Endothelial cell of umbilical vein (primary cell): Measurements from ENCODE around the gene CYBC1. TPM values are rescaled to one million over a fixed set of nuclear protein-coding genes. Genes with fewer than 3 reads are reported as not detected.
"Not testable (repeated sequence)": the region's sequence is repeated elsewhere in the genome, so short reads cannot be mapped to it uniquely, and the experiment has no call there.

Experiments used
- BruUV-seq: library from RNA; stranded (reverse); fragments of 400-500 nt; replicated peaks from 2 replicates; lab custom pipeline; 2021; lab: Mats Ljungman, UMichigan
- CTCF ChIA-PET: fragments of 300-600, 350-600 bp; sonication (Branson Sonifier 250); formaldehyde crosslinking; loops from one replicate; lab custom pipeline; 2021; ENCODE audit warnings: antibody characterized with exemption, inconsistent platforms; lab: Charles Lee
- POLR2A ChIA-PET: fragments of 300-600, 350-600 bp; sonication (Branson Sonifier 250); formaldehyde crosslinking; loops from one replicate; lab custom pipeline; 2021; ENCODE audit warnings: antibody characterized with exemption, inconsistent platforms; lab: Charles Lee
- DNase-seq: peaks from one replicate; pipeline ENCODE4 v3.0.0-alpha.2; 2011; ENCODE audit warnings: low read depth, low spot score
- FAIRE-seq: peaks from 2 replicates; lab custom pipeline; 2011; peaks lifted over from hg19 to GRCh38; lab: Jason Lieb, UNC
- H2AFZ ChIP-seq: 2 replicates; pipeline ENCODE4 v1.6.0; 2012; ENCODE audit warnings: low read depth, low read length, control low read depth, inconsistent platforms
- H3K27ac ChIP-seq: 2 replicates; pipeline ENCODE4 v1.5.1; 2011; ENCODE audit warnings: low read depth, mild to moderate bottlenecking, control low read depth, low read length, moderate library complexity; ENCODE audit not compliant: insufficient read depth
- H3K27me3 ChIP-seq, 2 experiments: 2 replicates each; pipeline versions ENCODE4 v1.6.0 to v1.6.1; 2011; ENCODE audit warnings: low read length in 2 of 2, mixed read lengths in 1 of 2; ENCODE audit not compliant: control insufficient read depth in 2 of 2, insufficient read depth in 2 of 2
- H3K36me3 ChIP-seq, 2 experiments: 2 replicates in 1 of 2; 3 replicates in 1 of 2; pipeline ENCODE4 v1.5.1; 2011; ENCODE audit warnings: low read length in 2 of 2, mild to moderate bottlenecking in 1 of 2, moderate library complexity in 1 of 2; ENCODE audit not compliant: control insufficient read depth in 2 of 2, insufficient read depth in 2 of 2; ENCODE audit errors: extremely low read depth in 1 of 2
- H3K4me1 ChIP-seq: 3 replicates; pipeline ENCODE4 v1.5.1; 2011; ENCODE audit warnings: mild to moderate bottlenecking, low read length; ENCODE audit not compliant: control insufficient read depth, insufficient read depth; ENCODE audit errors: extremely low read depth
- H3K4me2 ChIP-seq: 2 replicates; pipeline ENCODE4 v1.6.1; 2011; ENCODE audit warnings: low read length, control low read depth, mixed read lengths; ENCODE audit not compliant: insufficient read depth
- H3K4me3 ChIP-seq, 3 experiments: fragments of 200-600 bp in 1 of 3; sonication (generic), shearing (Covaris generic) in 1 of 3; replicated peaks in 1 of 3; 2 replicates each; pipeline ENCODE4 v1.5.1; 2011 to 2016; ENCODE audit warnings: control low read depth in 3 of 3, low read length in 3 of 3, mild to moderate bottlenecking in 2 of 3, inconsistent platforms in 1 of 3, low read depth in 1 of 3, moderate library complexity in 1 of 3; ENCODE audit not compliant: insufficient read depth in 1 of 3
- H3K79me2 ChIP-seq: 2 replicates; pipeline ENCODE4 v1.6.0; 2012; ENCODE audit warnings: low read length, inconsistent platforms; ENCODE audit not compliant: control insufficient read depth, insufficient read depth
- H3K9ac ChIP-seq: replicated peaks from 2 replicates; pipeline ENCODE3; 2011; ENCODE audit warnings: low read length, control low read depth; ENCODE audit not compliant: insufficient read depth; ENCODE audit errors: extremely low read depth
- H3K9me1 ChIP-seq: replicated peaks from 3 replicates; pipeline ENCODE4 v1.6.0; 2011; ENCODE audit warnings: mild to moderate bottlenecking, low read length; ENCODE audit not compliant: control insufficient read depth, insufficient read depth; ENCODE audit errors: extremely low read depth
- H3K9me3 ChIP-seq: replicated peaks from 2 replicates; pipeline ENCODE4 v1.5.1; 2012; ENCODE audit warnings: low read length, inconsistent platforms; ENCODE audit not compliant: control insufficient read depth, insufficient read depth
- H4K20me1 ChIP-seq: replicated peaks from 2 replicates; pipeline ENCODE3; 2011; ENCODE audit warnings: mild to moderate bottlenecking, low read length; ENCODE audit not compliant: control insufficient read depth, insufficient read depth; ENCODE audit errors: extremely low read depth
- GATA2 ChIP-seq: IDR thresholded peaks from 2 replicates; pipeline ENCODE4 v1.7.0; 2011; ENCODE audit warnings: low read depth, mild to moderate bottlenecking, moderate library complexity, mixed read lengths, low read length; ENCODE audit not compliant: insufficient read length, insufficient read depth
- JUN ChIP-seq: IDR thresholded peaks from 2 replicates; pipeline ENCODE4 v1.6.1; 2011; ENCODE audit warnings: borderline replicate concordance, low read depth; ENCODE audit not compliant: insufficient read length, insufficient read depth
- MYC ChIP-seq: IDR thresholded peaks from one replicate; pipeline ENCODE4 v1.6.1; 2011; ENCODE audit warnings: mild to moderate bottlenecking, low read depth, low read length
- dilution Hi-C: fragments of 300-500 bp; cut with MboI; formaldehyde crosslinking; loops from one replicate; pipeline ENCODE4 v1.15.0; 2019; ENCODE audit warnings: low sequenced_read_pairs; ENCODE audit not compliant: extremely low pct_ligation_motif_present
- intact Hi-C: fragments of 100-400 bp; cut with micrococcal nuclease; formaldehyde crosslinking; loops from one replicate; pipeline ENCODE4 v1.10.0; 2022
- polyA plus RNA-seq, 4 experiments: library from polyadenylated mRNA; depleted of rRNA in 3 of 4; stranded (reverse) in 3 of 4; unstranded in 1 of 4; fragments of >200 nt; gene quantifications; 2 replicates each; pipeline versions ENCODE4 v1.2.1 to v1.2.3, GENCODE V29; 2011 to 2012; ENCODE audit warnings: missing spikeins in 1 of 4
- total RNA-seq: library from RNA; stranded (reverse); gene quantifications from 2 replicates; pipeline ENCODE4 v1.2.3, GENCODE V29; 2021

The CYBC1 gene
- total and polyA plus RNA-seq, 2 donors (not counting 3 experiments of a cell fraction or from before 2014, with no cell fraction given), result 71.8 to 81.5 TPM

- no peak overlapping the region for H3K4me2 ChIP-seq
- DNase-seq, result no peak
- H2AFZ ChIP-seq, result no peak overlapping the region
- dilution Hi-C loops (no loop called here), intact Hi-C loops (loop anchor here (10.0 kb wide), 2 partner anchors 168 to 378 kb away; partner anchors contain the start of genes DCXR and RAC3)
- no peaks in the 10 kb centered on the region for H3K79me2 ChIP-seq
- no peaks in the 10 kb centered on the region for H3K27me3 ChIP-seq
- ChIA-PET POLR2A (no interaction called here), CTCF (interaction anchor here (1.4 kb wide), 1 partner anchor 112 kb away, joined by 3 read pairs; no protein-coding TSS in a partner anchor)
- FAIRE-seq, result no peak
- H3K4me3 ChIP-seq, result no peak overlapping the region
- BruUV-seq, result no TSS peak
- no peak overlapping the region for H3K9ac ChIP-seq
- H4K20me1 ChIP-seq, result no peaks in the 10 kb centered on the region
- no peaks in the 10 kb centered on the region for H3K9me1 ChIP-seq
- no peak overlapping the region for H3K27ac ChIP-seq
- no peaks in the 10 kb centered on the region for H3K9me3 ChIP-seq
- TF ChIP-seq GATA2 (no peak), MYC (no peak), JUN (no peak)
- H3K4me1 ChIP-seq, result peaks cover 2% of the 10 kb centered on the region
- no peaks in the 10 kb centered on the region for H3K36me3 ChIP-seq
Measured at GRCh38 chr17:82412535-82413520, 37.7 kb downstream of the CYBC1 start.

DNA sequence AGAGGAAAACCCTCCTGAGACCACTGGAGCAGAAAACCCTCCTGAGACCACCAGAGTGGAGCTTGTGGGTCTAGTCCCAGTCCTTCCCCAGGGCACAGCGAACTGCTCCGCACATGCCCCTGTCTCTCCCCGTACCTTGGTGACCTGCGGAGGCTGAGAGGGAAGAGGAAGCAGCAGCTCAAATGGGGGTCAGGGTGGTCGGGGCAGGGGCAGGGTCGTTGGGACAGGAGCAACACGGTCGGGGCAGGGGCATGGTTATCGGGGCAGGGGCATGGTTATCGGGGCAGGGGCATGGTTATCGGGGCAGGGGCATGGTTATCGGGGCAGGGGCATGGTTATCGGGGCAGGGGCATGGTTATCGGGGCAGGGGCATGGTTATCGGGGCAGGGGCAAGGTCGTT is 38.5 kb downstream of the CYBC1 start:
- H3K79me2 ChIP-seq, FAIRE-seq, H2AFZ ChIP-seq, BruUV-seq, H3K4me3 ChIP-seq, H3K27me3 ChIP-seq, H3K9ac ChIP-seq, H3K27ac ChIP-seq, H3K4me1 ChIP-seq, H3K4me2 ChIP-seq, H3K36me3 ChIP-seq, DNase-seq, H4K20me1 ChIP-seq, dilution Hi-C loops, CTCF ChIA-PET, POLR2A ChIA-PET, H3K9me1 ChIP-seq, H3K9me3 ChIP-seq: not testable (repeated sequence)
- intact Hi-C loops, result loop anchor here (10.0 kb wide), 2 partner anchors 167 to 377 kb away; partner anchors contain the start of genes DCXR and RAC3
